Neural cell (in vitro differentiated cells): Measurements from ENCODE around the gene TGM1.

Experiments
- CTCF ChIP-seq: fragments of 450-650 bp; IDR thresholded peaks from 2 replicates; pipeline ENCODE4 v1.5.1; 2014; ENCODE audit warnings: antibody characterized with exemption, mild to moderate bottlenecking, moderate library complexity; ENCODE audit not compliant: poor library complexity, severe bottlenecking
- EZH2 ChIP-seq: fragments of 200-600, 300-800 bp; shearing (Covaris generic), sonication (generic); IDR thresholded peaks from 2 replicates; pipeline ENCODE4 v1.6.1; 2014; ENCODE audit warnings: antibody characterized with exemption, low read length, borderline replicate concordance, mild to moderate bottlenecking; ENCODE audit not compliant: insufficient read depth, poor library complexity, severe bottlenecking
- POLR2AphosphoS5 ChIP-seq: IDR thresholded peaks from 2 replicates; pipeline ENCODE4 v1.6.1; 2012
- SMC3 ChIP-seq: fragments of 450-650 bp; conservative IDR thresholded peaks from 2 replicates; pipeline ENCODE4 v1.6.1; 2014; ENCODE audit warnings: antibody characterized with exemption, mild to moderate bottlenecking, moderate library complexity; ENCODE audit not compliant: poor library complexity
- TAF1 ChIP-seq: IDR thresholded peaks from 2 replicates; pipeline ENCODE4 v1.6.1; 2012; ENCODE audit warnings: low read depth

- TF ChIP-seq POLR2AphosphoS5 = no peak
- TF ChIP-seq CTCF = no peak
- no peak for TF ChIP-seq SMC3
- TF ChIP-seq TAF1 = no peak
- no peak for TF ChIP-seq EZH2
Measured at GRCh38 chr14:24291446-24292117, 28.6 kb upstream of the TGM1 start.
